Muscle of back (tissue), 11 donors: Measurements from ENCODE around the gene PPP1R13L. TPM values are rescaled to one million over a fixed set of nuclear protein-coding genes. Genes with fewer than 3 reads are reported as not detected.

ENCODE experiments used
- DNase-seq, 3 donors: peaks; one replicate each; pipeline versions ENCODE4 v3.0.0 to v3.0.0-alpha.2; 2013
- polyA plus RNA-seq, 10 donors: library from polyadenylated mRNA; unstranded; fragments of 120-200 nt; gene quantifications; one replicate each; pipeline ENCODE4 v1.2.1, GENCODE V29; 2013; ENCODE audit not compliant: insufficient read length in 10 of 10

Gene PPP1R13L
- polyA plus RNA-seq, 10 donors: 2.5 to 12.8 (median 3.9) TPM

GRCh38 chr19:45368127-45368526 is 36.7 kb downstream of the PPP1R13L start:
- DNase-seq: no peak

GRCh38 chr19:45364696-45365095 is 40.2 kb downstream of the PPP1R13L start:
- DNase-seq: no peak

- no peak for DNase-seq
Measured at GRCh38 chr19:45363861-45364459, 40.9 kb downstream of the PPP1R13L start.

- no peak for DNase-seq
Measured at GRCh38 chr19:45362291-45362690, 42.6 kb downstream of the PPP1R13L start.

- DNase-seq: no peak
Measured at GRCh38 chr19:45361608-45362007, 43.3 kb downstream of the PPP1R13L start.

- no peak for DNase-seq
Measured at GRCh38 chr19:45358213-45358792, 46.6 kb downstream of the PPP1R13L start.

GRCh38 chr19:45357445-45357783 is 47.5 kb downstream of the PPP1R13L start:
- no peak for DNase-seq

GRCh38 chr19:45356760-45357444 is 48.0 kb downstream of the PPP1R13L start:
- no peak for DNase-seq

GRCh38 chr19:45355910-45356309 is 49.0 kb downstream of the PPP1R13L start:
- no peak for DNase-seq

- no peak for DNase-seq
Measured at GRCh38 chr19:45355402-45355801, 49.5 kb downstream of the PPP1R13L start.

- no peak for DNase-seq
Measured at GRCh38 chr19:45354241-45354842, 50.5 kb downstream of the PPP1R13L start.

GRCh38 chr19:45352914-45353796 is 51.7 kb downstream of the PPP1R13L start:
- DNase-seq: no peak

GRCh38 chr19:45352471-45352870 is 52.4 kb downstream of the PPP1R13L start:
- no peak for DNase-seq

- DNase-seq: no peak
Measured at GRCh38 chr19:45352062-45352461, 52.8 kb downstream of the PPP1R13L start.

GRCh38 chr19:45351401-45351952 is 53.4 kb downstream of the PPP1R13L start:
- DNase-seq: no peak

- no peak for DNase-seq
Measured at GRCh38 chr19:45350477-45351058, 54.3 kb downstream of the PPP1R13L start.

GRCh38 chr19:45349430-45349941 is 55.4 kb downstream of the PPP1R13L start:
- DNase-seq: no peak

- DNase-seq: no peak
Measured at GRCh38 chr19:45349126-45349415, 55.8 kb downstream of the PPP1R13L start.

GRCh38 chr19:45348367-45349125 is 56.3 kb downstream of the PPP1R13L start:
- no peak for DNase-seq

- no peak for DNase-seq
Measured at GRCh38 chr19:45347570-45348366, 57.1 kb downstream of the PPP1R13L start.
